GM12801 (cell line): Measurements from ENCODE around the gene ZDHHC1.

ENCODE experiments used
- CTCF ChIP-seq: IDR thresholded peaks from one replicate; pipeline ENCODE4 v1.5.1; 2011; ENCODE audit warnings: control low read depth; ENCODE audit not compliant: insufficient read length; ENCODE audit errors: extremely low read depth

ZDHHC1 gene

GRCh38 chr16:67442581-67443255 lies 26.4 kb upstream of the ZDHHC1 start:
- no peak for TF ChIP-seq CTCF

DNA sequence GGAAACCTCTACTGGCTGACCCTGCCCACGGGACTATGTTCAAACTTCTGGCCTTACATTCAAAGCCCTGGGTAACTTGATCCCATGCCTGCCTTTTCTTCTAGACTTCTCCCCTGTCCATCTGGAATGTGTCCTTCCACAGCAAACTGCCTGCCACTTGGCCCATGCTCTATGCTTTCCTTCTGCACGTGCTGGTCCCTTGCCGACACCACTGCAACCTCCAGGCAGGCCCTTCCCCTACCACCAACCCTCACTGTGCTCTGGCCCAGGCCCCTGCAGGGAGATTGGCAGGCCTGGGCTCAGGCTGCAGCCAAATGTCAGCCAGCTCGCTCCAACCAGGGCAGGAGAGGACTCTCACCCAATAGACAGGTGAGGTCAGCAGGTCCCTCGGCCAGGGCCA lies 25.6 kb upstream of the ZDHHC1 start:
- TF ChIP-seq CTCF, result no peak

GRCh38 chr16:67441271-67441753 lies 25.0 kb upstream of the ZDHHC1 start:
- TF ChIP-seq CTCF, result no peak

GRCh38 chr16:67438824-67439393 lies 22.6 kb upstream of the ZDHHC1 start:
- TF ChIP-seq CTCF, result no peak

DNA sequence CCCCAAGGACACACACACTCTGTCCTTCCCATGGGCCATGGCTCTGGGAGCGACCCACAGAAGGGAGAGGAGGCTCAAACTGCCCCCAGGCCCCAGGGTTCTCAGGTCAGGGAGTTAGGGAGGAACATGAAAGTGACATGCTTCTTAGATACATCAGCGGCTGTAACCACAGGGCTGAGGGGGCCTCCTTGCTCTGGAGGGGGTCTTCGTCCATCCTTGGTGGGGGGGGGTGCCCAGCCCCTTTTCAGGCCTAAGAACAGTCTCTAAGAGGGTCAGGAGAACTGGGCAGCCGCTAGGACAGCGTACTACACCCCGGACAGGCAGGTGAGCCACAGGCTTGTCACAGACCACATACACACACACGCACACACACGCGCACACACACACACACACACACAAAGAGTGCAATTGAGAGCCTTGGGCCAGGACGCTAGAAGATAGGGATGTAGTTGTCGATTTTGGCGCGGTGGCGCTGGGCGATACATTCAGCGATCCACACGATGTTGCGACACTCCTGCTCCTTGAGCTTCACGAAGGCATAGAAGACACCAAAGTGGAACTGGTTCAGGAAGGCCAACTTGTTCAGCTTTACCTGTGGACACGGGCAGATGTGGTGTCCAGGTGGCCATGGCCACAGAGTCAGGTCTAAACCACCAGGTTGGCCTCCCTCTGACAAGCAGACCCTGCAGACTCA lies 22.0 kb upstream of the ZDHHC1 start:
- TF ChIP-seq CTCF, result no peak

DNA sequence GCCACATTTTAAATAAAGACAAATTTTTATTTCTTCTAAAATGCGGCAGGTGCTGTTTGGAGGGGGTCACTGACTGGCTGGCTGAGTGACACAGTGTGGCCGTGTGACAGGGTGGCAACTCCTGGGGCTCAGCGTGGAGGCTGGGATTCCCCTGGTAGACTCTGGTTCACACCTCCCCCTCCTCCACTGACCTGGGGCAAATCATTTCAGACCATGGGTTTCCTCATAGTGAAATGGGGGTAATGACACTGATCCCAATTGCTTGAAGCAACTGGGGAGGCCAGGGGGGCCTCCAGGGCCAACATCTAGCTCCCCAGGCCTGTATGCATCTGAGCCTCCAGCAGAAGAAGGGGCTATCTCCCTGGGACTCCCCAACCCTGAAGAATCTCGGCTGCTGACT lies 21.2 kb upstream of the ZDHHC1 start:
- no peak for TF ChIP-seq CTCF

DNA sequence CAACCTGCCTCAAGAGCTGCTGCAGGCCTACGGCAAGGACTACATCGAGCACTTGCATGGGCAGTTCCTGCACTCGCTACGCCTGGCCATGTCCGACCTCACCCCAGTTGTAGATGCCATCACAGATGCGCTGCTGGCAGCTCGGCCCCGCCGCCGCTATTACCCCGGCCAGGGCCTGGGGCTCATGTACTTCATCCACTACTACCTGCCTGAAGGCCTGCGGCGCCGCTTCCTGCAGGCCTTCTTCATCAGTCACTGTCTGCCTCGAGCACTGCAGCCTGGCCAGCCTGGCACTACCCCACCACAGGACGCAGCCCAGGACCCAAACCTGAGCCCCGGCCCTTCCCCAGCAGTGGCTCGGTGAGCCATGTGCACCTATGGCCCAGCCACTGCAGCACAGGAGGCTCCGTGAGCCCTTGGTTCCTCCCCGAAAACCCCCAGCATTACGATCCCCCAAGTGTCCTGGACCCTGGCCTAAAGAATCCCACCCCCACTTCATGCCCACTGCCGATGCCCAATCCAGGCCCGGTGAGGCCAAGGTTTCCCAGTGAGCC lies 20.4 kb upstream of the ZDHHC1 start:
- TF ChIP-seq CTCF, result no peak
